Large intestine (tissue), 3 donors: ENCODE measurements around the gene HPSE2. TPM values are rescaled to one million over a fixed set of nuclear protein-coding genes. Genes with fewer than 3 reads are reported as not detected.

Experiments used
- DNase-seq, 2 donors: peaks; one replicate each; pipeline versions ENCODE4 v3.0.0 to v3.0.0-alpha.2; 2013
- H3K27ac ChIP-seq: one replicate; pipeline ENCODE4 v1.5.1; 2013; ENCODE audit warnings: low read length
- H3K27me3 ChIP-seq: 2 replicates; pipeline ENCODE4 v1.6.1; 2013; ENCODE audit warnings: low read length; ENCODE audit not compliant: control insufficient read depth, insufficient read depth
- H3K36me3 ChIP-seq: 2 replicates; pipeline ENCODE4 v1.6.1; 2013; ENCODE audit warnings: low read length; ENCODE audit not compliant: control insufficient read depth, insufficient read depth
- H3K4me1 ChIP-seq: one replicate; pipeline ENCODE4 v1.6.1; 2013; ENCODE audit warnings: low read length; ENCODE audit not compliant: control insufficient read depth, insufficient read depth
- H3K4me3 ChIP-seq: one replicate; pipeline ENCODE4 v1.5.1; 2013; ENCODE audit warnings: low read length
- H3K9me3 ChIP-seq: one replicate; pipeline ENCODE4 v1.6.1; 2013; ENCODE audit warnings: mild to moderate bottlenecking, low read depth, low read length, moderate library complexity; ENCODE audit not compliant: control insufficient read depth
- WGBS: methylation state at CpG from one replicate; pipeline ENCODE4 v1.1.5; 2013; ENCODE audit warnings: low lambda C conversion rate; ENCODE audit not compliant: insufficient coverage; 5-methylcytosine and 5-hydroxymethylcytosine counted together
- polyA plus RNA-seq: library from polyadenylated mRNA; unstranded; fragments of 120-200 nt; gene quantifications from one replicate; pipeline ENCODE4 v1.2.1, GENCODE V29; 2013

Gene HPSE2
- polyA plus RNA-seq, 1 donor, result 6.9 TPM

DNA sequence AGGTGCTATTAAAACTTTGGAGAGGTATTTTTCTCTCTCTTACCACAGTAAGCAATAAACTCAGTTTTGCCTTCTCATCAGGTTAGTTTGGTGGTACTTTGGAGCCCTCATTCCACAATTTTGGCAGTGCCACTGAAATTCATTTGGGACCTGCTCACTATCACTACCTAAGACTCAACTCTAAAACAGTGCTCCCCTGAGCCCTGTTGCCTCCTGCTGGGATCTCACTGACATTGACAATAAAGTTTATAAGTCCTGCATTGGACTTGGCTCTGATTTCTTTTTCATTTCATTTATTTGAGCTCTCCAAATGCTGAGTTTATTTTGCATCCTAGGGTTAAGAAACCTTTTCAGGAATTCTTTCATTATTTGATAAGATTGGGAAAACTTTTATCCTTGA lies 658.1 kb downstream of the HPSE2 start:
- H3K27me3 ChIP-seq, result peaks cover 2% of the 10 kb centered on the region
- no peaks in the 10 kb centered on the region for H3K9me3 ChIP-seq
- no peaks in the 10 kb centered on the region for H3K36me3 ChIP-seq
- DNase-seq, result no peak
- H3K27ac ChIP-seq, result no peak overlapping the region
- H3K4me3 ChIP-seq, result no peak overlapping the region
- no peaks in the 10 kb centered on the region for H3K4me1 ChIP-seq

DNA sequence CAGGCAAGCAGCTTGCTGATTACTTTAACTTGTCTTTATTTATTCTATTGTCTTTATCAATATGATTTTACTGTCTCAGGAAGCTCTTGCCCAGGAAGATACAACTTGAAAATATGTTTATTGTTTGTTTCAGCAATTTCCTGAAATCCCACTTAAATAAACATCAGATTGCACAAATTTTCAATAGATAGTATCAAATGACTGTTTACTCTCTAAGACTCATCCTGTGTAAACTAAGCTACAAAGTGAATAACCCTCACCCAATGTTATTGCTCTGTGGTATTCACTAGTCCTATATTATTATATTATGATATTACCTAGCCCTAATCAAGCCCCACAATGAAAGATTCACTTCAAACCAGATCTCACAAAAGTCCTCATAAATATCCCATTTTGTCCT lies 658.5 kb downstream of the HPSE2 start:
- Histone ChIP-seq H3K9me3 (no peaks in the 10 kb centered on the region), H3K27me3 (peaks cover 2% of the 10 kb centered on the region), H3K4me1 (no peaks in the 10 kb centered on the region), H3K27ac (no peak overlapping the region), H3K4me3 (no peak overlapping the region), H3K36me3 (no peaks in the 10 kb centered on the region)
- no peak for DNase-seq

DNA sequence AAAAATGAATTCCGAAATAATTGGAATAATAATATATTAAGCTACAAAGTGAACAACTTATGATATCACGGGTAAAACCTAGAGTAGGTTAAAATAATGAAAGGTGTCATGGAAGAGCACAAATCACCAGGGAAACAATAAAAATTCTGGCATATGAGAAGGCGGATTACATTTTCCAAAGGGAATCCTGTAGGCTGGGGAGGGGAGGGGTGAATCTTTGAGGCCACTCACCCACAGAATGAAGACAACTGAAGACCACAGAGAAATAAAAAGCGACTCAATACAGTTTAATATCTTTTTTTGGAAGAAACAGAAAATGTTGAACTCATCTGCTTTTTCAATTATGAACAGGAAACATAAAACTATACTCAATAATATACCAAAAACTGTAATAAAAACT lies 659.6 kb downstream of the HPSE2 start:
- Histone ChIP-seq H3K27me3 (peaks cover 2% of the 10 kb centered on the region), H3K27ac (no peak overlapping the region), H3K4me3 (no peak overlapping the region), H3K4me1 (no peaks in the 10 kb centered on the region), H3K9me3 (no peaks in the 10 kb centered on the region), H3K36me3 (no peaks in the 10 kb centered on the region)
- no peak for DNase-seq
- 71% methylated on average over 3 of the region's 4 CpGs for whole genome bisulfite sequencing

DNA sequence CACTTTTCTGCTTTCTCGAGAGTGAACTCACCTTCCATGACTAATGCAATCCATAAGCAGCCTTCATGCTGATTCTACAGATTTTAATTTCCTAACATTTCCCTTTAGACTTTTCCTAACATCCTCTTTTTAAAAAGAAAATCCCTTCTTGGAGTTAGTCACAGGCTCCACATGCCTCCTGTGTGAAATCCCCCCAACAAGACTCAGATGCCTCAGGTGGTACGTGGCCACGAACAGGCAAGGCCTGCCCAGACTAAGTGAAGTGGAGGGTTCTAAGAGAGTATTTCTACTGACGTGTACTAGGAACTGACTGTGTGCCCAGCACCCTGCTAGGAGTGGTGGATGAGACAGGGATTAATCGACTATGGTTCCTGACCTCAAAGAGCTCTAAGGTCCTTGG lies 663.1 kb downstream of the HPSE2 start:
- no peak for DNase-seq
- peaks cover 2% of the 10 kb centered on the region for H3K27me3 ChIP-seq
- WGBS, result no CpG with 5 or more reads among the region's 5 CpGs
- no peaks in the 10 kb centered on the region for H3K4me1 ChIP-seq
- no peaks in the 10 kb centered on the region for H3K36me3 ChIP-seq
- no peak overlapping the region for H3K27ac ChIP-seq
- no peaks in the 10 kb centered on the region for H3K9me3 ChIP-seq
- no peak overlapping the region for H3K4me3 ChIP-seq

- Histone ChIP-seq H3K27me3 (peaks cover 2% of the 10 kb centered on the region), H3K27ac (no peak overlapping the region), H3K36me3 (no peaks in the 10 kb centered on the region), H3K4me3 (no peak overlapping the region), H3K9me3 (no peaks in the 10 kb centered on the region), H3K4me1 (no peaks in the 10 kb centered on the region)
- 100% methylated on average over 1 of the region's 5 CpGs for WGBS
- DNase-seq, result no peak
Observed at GRCh38 chr10:98570834-98571233, 664.8 kb downstream of the HPSE2 start.

DNA sequence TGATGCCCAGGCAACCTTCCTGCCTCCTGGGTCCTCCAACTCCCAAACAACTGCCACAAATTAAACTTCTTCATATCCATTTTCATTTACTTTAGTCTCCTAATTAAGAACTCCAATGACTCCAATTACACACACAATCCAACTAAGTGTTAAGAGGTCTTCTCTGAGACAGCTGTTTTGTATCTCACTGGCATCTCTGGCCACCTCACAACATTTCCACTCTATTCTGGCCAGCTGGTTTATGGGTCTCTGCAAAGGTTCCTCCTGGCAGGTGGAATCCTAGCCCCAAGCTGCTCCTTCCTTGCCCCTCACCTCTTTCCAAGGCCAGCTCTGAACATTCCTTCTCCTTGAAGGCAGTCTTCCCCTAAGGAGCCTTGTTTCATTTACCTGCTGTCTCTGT lies 665.8 kb downstream of the HPSE2 start:
- Histone ChIP-seq H3K4me3 (no peak overlapping the region), H3K36me3 (no peaks in the 10 kb centered on the region), H3K27ac (no peak overlapping the region), H3K4me1 (no peaks in the 10 kb centered on the region), H3K9me3 (no peaks in the 10 kb centered on the region), H3K27me3 (peaks cover 2% of the 10 kb centered on the region)
- DNase-seq, result no peak

DNA sequence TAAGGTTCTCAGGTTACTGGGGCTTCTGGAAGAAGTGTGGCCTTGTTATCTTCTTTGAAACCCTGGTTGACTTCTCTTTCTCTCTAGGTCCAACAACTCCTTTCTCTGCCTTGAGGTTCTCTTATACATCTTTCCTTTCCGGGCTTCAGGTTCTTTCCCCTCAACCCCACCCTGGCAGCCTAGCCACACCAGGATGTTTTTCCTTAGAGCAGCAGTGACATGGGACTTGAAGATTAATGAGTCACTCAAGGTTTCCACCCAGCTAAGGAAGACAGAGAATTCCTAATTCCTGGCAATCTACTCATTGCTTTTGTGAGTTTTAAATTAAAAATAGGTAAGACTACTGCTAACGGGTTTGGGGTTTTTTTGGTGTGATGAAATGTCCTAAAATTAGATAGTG lies 667.1 kb downstream of the HPSE2 start:
- 86% methylated on average over 2 of the region's 2 CpGs for WGBS
- no peaks in the 10 kb centered on the region for H3K36me3 ChIP-seq
- H3K27me3 ChIP-seq, result peaks cover 2% of the 10 kb centered on the region
- H3K9me3 ChIP-seq, result no peaks in the 10 kb centered on the region
- no peak for DNase-seq
- H3K4me1 ChIP-seq, result no peaks in the 10 kb centered on the region
- no peak overlapping the region for H3K27ac ChIP-seq
- H3K4me3 ChIP-seq, result no peak overlapping the region

DNA sequence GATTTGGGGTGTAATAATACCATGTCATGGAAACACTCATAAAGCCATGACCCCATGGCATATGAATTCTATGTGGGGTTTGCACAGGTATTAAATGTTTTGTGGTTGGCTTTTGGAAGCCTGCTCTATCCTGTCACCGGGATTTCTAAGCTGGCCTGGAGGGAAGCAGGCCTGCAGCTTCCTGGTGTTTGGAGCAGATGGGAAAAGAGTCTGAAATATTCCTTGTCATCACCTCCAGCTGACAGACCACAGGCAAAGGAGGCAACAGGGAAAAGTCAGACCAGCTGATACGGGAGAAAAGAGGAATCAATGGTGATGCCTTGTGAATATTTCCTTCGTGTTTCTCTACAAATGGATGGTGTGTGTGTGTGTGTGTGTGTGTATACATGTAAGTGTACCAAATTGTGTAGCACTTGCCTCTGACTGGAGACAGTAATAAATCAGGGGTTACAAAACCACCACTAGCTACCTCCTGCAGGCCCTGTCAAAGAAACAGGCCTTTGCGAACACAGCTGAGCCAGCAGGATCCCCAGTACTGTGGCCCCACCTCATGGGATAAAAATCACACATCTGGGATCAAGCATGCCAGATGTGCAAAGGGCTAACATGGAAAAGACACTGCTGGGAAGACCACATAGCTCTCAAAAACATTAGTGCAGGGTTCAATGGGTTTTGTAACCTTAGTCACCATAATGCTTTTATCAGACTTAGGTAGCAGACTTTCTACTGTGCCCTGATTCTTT lies 668.1 kb downstream of the HPSE2 start:
- Histone ChIP-seq H3K27me3 (no peaks in the 10 kb centered on the region), H3K27ac (no peak overlapping the region), H3K9me3 (no peaks in the 10 kb centered on the region), H3K4me3 (no peak overlapping the region), H3K4me1 (no peaks in the 10 kb centered on the region), H3K36me3 (no peaks in the 10 kb centered on the region)
- 80% methylated on average over 1 of the region's 4 CpGs for WGBS
- DNase-seq, result no peak

DNA sequence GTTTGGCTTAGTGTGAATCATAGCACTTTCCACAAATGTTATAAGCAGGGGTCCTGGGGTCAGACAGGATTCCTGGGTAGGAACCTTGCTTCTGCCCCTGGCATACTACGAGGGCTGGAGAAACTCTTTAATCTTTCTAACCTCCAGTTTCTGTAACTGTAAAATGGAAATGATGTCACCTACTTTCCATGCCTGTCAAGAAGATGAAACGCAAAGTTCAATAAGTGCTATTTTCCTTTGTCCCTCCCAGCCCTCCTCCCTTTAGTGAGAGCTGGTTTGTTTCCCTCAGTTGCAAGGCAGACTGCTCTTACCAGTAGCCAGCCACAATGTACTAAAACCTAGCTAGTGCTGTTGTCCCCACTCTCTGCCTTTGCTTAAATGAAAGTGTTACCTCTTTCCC lies 671.8 kb downstream of the HPSE2 start:
- Histone ChIP-seq H3K4me3 (no peak overlapping the region), H3K27ac (no peak overlapping the region), H3K36me3 (no peaks in the 10 kb centered on the region), H3K9me3 (no peaks in the 10 kb centered on the region), H3K27me3 (no peaks in the 10 kb centered on the region), H3K4me1 (no peaks in the 10 kb centered on the region)
- DNase-seq, result no peak
- 60% methylated on average over 1 of the region's 2 CpGs for WGBS

DNA sequence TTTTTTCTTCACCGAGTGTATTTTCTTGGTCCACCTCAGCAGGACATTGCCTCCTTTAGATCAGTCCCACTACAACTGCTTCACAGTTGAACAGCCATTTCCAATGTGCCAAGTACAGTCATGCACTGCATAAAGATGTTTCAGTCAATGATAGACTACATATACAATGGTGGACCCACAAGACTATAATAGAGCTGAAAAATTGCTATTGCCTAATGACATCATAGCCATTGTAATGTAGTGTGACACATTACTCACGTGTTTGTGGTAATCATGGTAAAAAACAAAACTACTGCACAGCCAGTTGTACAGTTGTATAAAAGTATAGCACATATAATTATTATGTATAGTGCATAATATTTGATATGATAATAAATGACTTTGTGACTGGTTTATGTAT lies 675.1 kb downstream of the HPSE2 start:
- Histone ChIP-seq H3K4me3 (no peak overlapping the region), H3K9me3 (no peaks in the 10 kb centered on the region), H3K27me3 (no peaks in the 10 kb centered on the region), H3K27ac (no peak overlapping the region), H3K36me3 (no peaks in the 10 kb centered on the region), H3K4me1 (no peaks in the 10 kb centered on the region)
- DNase-seq, result no peak
- 80% methylated on average over 1 of the region's 2 CpGs for WGBS

DNA sequence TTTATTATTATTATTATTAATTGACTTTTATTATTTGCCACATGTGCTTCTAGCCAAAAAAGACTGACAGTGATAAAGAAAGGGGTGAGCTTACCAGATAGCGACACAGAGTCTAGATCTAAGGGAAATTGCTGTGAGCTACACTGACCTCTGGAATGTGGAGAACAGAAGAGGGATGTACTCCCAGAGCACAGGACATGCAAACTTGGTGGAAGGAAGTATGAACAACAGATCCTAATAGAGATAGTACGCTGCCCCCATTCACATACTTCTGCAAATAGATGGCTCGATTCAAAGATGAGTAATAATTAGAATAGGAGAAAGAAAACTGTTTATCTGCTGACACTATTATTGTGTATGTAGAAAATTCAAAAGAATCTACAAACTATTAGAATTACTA lies 679.6 kb downstream of the HPSE2 start:
- Histone ChIP-seq H3K9me3 (no peaks in the 10 kb centered on the region), H3K27me3 (no peaks in the 10 kb centered on the region), H3K4me1 (no peaks in the 10 kb centered on the region), H3K36me3 (no peaks in the 10 kb centered on the region), H3K4me3 (no peak overlapping the region), H3K27ac (no peak overlapping the region)
- no peak for DNase-seq
- WGBS, result 50% methylated on average over 2 of the region's 3 CpGs
